ENCODE results near the gene ADAMTS2. TPM values are rescaled to one million over a fixed set of nuclear protein-coding genes. Genes with fewer than 3 reads are reported as not detected.

Gene ADAMTS2
- total RNA-seq, 1 experiment from 2014 or later = not detected

- no peak overlapping the region for H3K27ac Mint-ChIP-seq (ENCODE audit: unreplicated experiment)
- no peaks in the 10 kb centered on the region for H3K27me3 Mint-ChIP-seq (ENCODE audit: unreplicated experiment)
- no peaks in the 10 kb centered on the region for H3K4me1 Mint-ChIP-seq (ENCODE audit: low read depth, unreplicated experiment)
- peaks cover 20% of the 10 kb centered on the region for H3K9me3 Mint-ChIP-seq (ENCODE audit: low read depth, unreplicated experiment)
- CTCF ChIA-PET = no interaction called here
- intact Hi-C loops (cut with micrococcal nuclease; ENCODE audit: unreplicated experiment) = no loop called here
- no peak for TF ChIP-seq CTCF (IDR thresholded peaks at IDR 0.05; ENCODE audit: unreplicated experiment)
- BruUV-seq (replicated peaks) = no TSS peak
- H3K36me3 Mint-ChIP-seq (ENCODE audit: insufficient read depth, unreplicated experiment) = no peaks in the 10 kb centered on the region
- DNase-seq = no peak
- no peak overlapping the region for H3K4me3 Mint-ChIP-seq (ENCODE audit: low read depth, unreplicated experiment)
Measured at GRCh38 chr5:179203248-179203647, 142.0 kb downstream of the ADAMTS2 start.

DNA sequence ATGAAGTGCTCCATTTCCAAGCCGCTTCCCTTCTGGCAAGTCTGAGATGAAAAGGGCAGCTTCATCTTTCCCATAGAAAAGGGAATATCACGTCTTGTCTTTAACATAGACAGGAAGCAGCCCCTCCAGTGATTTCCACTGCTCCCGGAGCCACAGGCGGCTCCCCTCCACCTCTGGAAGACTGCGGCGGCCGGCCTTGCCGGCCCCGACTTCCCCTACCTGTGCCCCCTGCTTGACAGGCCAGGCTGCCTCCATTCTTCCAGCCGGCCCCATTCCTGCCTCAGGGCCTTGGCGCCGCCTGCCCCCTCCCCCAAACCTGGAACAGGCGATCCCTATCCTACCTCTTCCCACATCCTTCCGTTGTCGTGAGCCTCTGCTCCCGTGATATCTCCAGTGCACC lies 143.3 kb downstream of the ADAMTS2 start:
- Mint-ChIP-seq H3K27ac (ENCODE audit: unreplicated experiment) (no peak overlapping the region), H3K4me3 (ENCODE audit: low read depth, unreplicated experiment) (no peak overlapping the region), H3K27me3 (ENCODE audit: unreplicated experiment) (no peaks in the 10 kb centered on the region), H3K36me3 (ENCODE audit: insufficient read depth, unreplicated experiment) (no peaks in the 10 kb centered on the region), H3K4me1 (ENCODE audit: low read depth, unreplicated experiment) (no peaks in the 10 kb centered on the region), H3K9me3 (ENCODE audit: low read depth, unreplicated experiment) (peaks cover 22% of the 10 kb centered on the region)
- no peak for DNase-seq
- CTCF ChIA-PET = no interaction called here
- BruUV-seq (replicated peaks) = no TSS peak
- intact Hi-C loops (cut with micrococcal nuclease; ENCODE audit: unreplicated experiment) = no loop called here
- TF ChIP-seq CTCF (IDR thresholded peaks at IDR 0.05; ENCODE audit: unreplicated experiment) = no peak

- no peak for TF ChIP-seq CTCF (IDR thresholded peaks at IDR 0.05; ENCODE audit: unreplicated experiment)
- BruUV-seq (replicated peaks) = no TSS peak
- Mint-ChIP-seq H3K4me3 (ENCODE audit: low read depth, unreplicated experiment) (no peak overlapping the region), H3K4me1 (ENCODE audit: low read depth, unreplicated experiment) (no peaks in the 10 kb centered on the region), H3K27me3 (ENCODE audit: unreplicated experiment) (no peaks in the 10 kb centered on the region), H3K9me3 (ENCODE audit: low read depth, unreplicated experiment) (peaks cover 18% of the 10 kb centered on the region), H3K27ac (ENCODE audit: unreplicated experiment) (no peak overlapping the region), H3K36me3 (ENCODE audit: insufficient read depth, unreplicated experiment) (no peaks in the 10 kb centered on the region)
- no peak for DNase-seq
- intact Hi-C loops (cut with micrococcal nuclease; ENCODE audit: unreplicated experiment) = no loop called here
- CTCF ChIA-PET = no interaction called here
Measured at GRCh38 chr5:179199246-179199645, 146.0 kb downstream of the ADAMTS2 start.

- TF ChIP-seq CTCF (IDR thresholded peaks at IDR 0.05; ENCODE audit: unreplicated experiment) = no peak
- no peak for DNase-seq
- H3K9me3 Mint-ChIP-seq (ENCODE audit: low read depth, unreplicated experiment) = peaks cover 15% of the 10 kb centered on the region
- H3K4me3 Mint-ChIP-seq (ENCODE audit: low read depth, unreplicated experiment) = no peak overlapping the region
- intact Hi-C loops (cut with micrococcal nuclease; ENCODE audit: unreplicated experiment) = no loop called here
- H3K36me3 Mint-ChIP-seq (ENCODE audit: insufficient read depth, unreplicated experiment) = no peaks in the 10 kb centered on the region
- H3K4me1 Mint-ChIP-seq (ENCODE audit: low read depth, unreplicated experiment) = no peaks in the 10 kb centered on the region
- CTCF ChIA-PET = no interaction called here
- H3K27ac Mint-ChIP-seq (ENCODE audit: unreplicated experiment) = no peak overlapping the region
- no peaks in the 10 kb centered on the region for H3K27me3 Mint-ChIP-seq (ENCODE audit: unreplicated experiment)
- no TSS peak for BruUV-seq (replicated peaks)
Measured at GRCh38 chr5:179198825-179199224, 146.4 kb downstream of the ADAMTS2 start.
